Skeletal muscle satellite cell (primary cell): ENCODE data around the gene ECE2.

ENCODE experiments used
- H3K27me3 ChIP-seq: 2 replicates; pipeline ENCODE4 v1.7.0; 2013; ENCODE audit warnings: low read length; ENCODE audit not compliant: control insufficient read depth, insufficient read depth
- H3K36me3 ChIP-seq: 2 replicates; pipeline ENCODE4 v1.7.0; 2013; ENCODE audit warnings: mild to moderate bottlenecking, control low read depth, low read length; ENCODE audit not compliant: insufficient read depth
- H3K4me1 ChIP-seq: 2 replicates; pipeline ENCODE4 v1.7.0; 2013; ENCODE audit warnings: low read length; ENCODE audit not compliant: control insufficient read depth, insufficient read depth
- H3K4me2 ChIP-seq: 2 replicates; pipeline ENCODE4 v1.7.0; 2013; ENCODE audit warnings: mild to moderate bottlenecking, low read length
- H3K4me3 ChIP-seq: 2 replicates; pipeline ENCODE4 v1.7.0; 2013; ENCODE audit warnings: low read length
- H3K9ac ChIP-seq: 2 replicates; pipeline ENCODE4 v1.7.0; 2013; ENCODE audit warnings: mild to moderate bottlenecking, low read depth, low read length, moderate library complexity
- H3K9me3 ChIP-seq: replicated peaks from 2 replicates; pipeline ENCODE4 v1.7.0; 2013; ENCODE audit warnings: mild to moderate bottlenecking, control low read depth, low read length

The ECE2 gene

DNA sequence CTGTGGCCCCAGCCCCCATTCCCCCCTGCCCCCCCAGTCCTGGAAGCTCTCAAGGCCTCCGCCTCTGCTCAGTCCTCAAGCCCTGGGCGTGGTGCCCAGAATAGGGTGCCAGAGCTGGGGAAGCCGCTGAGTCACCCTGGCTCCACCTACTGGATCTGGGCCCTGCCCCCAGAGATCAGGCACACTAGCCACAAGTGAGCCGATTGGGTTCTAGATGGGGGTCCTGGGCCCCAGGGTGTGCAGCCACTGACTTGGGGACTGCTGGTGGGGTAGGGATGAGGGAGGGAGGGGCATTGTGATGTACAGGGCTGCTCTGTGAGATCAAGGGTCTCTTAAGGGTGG is 44.3 kb downstream of the ECE2 start:
- Histone ChIP-seq H3K27me3 (no peaks in the 10 kb centered on the region), H3K4me2 (peak overlapping the region; percentile 80), H3K9me3 (no peaks in the 10 kb centered on the region), H3K9ac (peak overlapping the region; percentile 67), H3K4me3 (peak overlapping the region; percentile 59), H3K36me3 (peaks cover 73% of the 10 kb centered on the region), H3K4me1 (peaks cover 40% of the 10 kb centered on the region)

DNA sequence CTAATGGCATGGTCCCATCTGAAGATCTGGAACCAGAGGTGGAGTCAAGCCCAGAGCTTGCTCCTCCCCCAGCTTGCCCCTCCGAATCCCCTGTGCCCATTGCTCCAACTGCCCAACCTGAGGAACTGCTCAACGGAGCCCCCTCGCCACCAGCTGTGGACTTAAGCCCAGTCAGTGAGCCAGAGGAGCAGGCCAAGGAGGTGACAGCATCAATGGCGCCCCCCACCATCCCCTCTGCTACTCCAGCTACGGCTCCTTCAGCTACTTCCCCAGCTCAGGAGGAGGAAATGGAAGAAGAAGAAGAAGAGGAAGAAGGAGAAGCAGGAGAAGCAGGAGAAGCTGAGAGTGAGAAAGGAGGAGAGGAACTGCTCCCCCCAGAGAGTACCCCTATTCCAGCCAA is 45.8 kb downstream of the ECE2 start:
- Histone ChIP-seq H3K36me3 (peaks cover 82% of the 10 kb centered on the region), H3K9me3 (no peaks in the 10 kb centered on the region), H3K27me3 (no peaks in the 10 kb centered on the region), H3K9ac (peak overlapping the region; percentile 18), H3K4me2 (no peak overlapping the region), H3K4me1 (peaks cover 35% of the 10 kb centered on the region), H3K4me3 (no peak overlapping the region)

- Histone ChIP-seq H3K36me3 (peaks cover 82% of the 10 kb centered on the region), H3K4me2 (no peak overlapping the region)
Observed at GRCh38 chr3:184322731-184323487, 47.1 kb downstream of the ECE2 start.

GRCh38 chr3:184323696-184324095 is 47.9 kb downstream of the ECE2 start:
- H3K4me3 ChIP-seq = no peak overlapping the region
- no peaks in the 10 kb centered on the region for H3K9me3 ChIP-seq
- H3K9ac ChIP-seq = no peak overlapping the region
- peaks cover 86% of the 10 kb centered on the region for H3K36me3 ChIP-seq
- no peak overlapping the region for H3K4me2 ChIP-seq
- no peaks in the 10 kb centered on the region for H3K27me3 ChIP-seq
- peaks cover 19% of the 10 kb centered on the region for H3K4me1 ChIP-seq

More at GRCh38 chr3:184322731-184323487, 47.1 kb downstream of the ECE2 start:
- Histone ChIP-seq H3K4me3 (no peak overlapping the region), H3K4me1 (peaks cover 23% of the 10 kb centered on the region), H3K9ac (no peak overlapping the region), H3K27me3 (no peaks in the 10 kb centered on the region), H3K9me3 (no peaks in the 10 kb centered on the region)

GRCh38 chr3:184325269-184325668 is 49.4 kb downstream of the ECE2 start:
- H3K4me1 ChIP-seq = peaks cover 6% of the 10 kb centered on the region
- H3K27me3 ChIP-seq = no peaks in the 10 kb centered on the region
- H3K9ac ChIP-seq = no peak overlapping the region
- no peaks in the 10 kb centered on the region for H3K9me3 ChIP-seq
- H3K4me2 ChIP-seq = no peak overlapping the region
- peaks cover 97% of the 10 kb centered on the region for H3K36me3 ChIP-seq
- no peak overlapping the region for H3K4me3 ChIP-seq

DNA sequence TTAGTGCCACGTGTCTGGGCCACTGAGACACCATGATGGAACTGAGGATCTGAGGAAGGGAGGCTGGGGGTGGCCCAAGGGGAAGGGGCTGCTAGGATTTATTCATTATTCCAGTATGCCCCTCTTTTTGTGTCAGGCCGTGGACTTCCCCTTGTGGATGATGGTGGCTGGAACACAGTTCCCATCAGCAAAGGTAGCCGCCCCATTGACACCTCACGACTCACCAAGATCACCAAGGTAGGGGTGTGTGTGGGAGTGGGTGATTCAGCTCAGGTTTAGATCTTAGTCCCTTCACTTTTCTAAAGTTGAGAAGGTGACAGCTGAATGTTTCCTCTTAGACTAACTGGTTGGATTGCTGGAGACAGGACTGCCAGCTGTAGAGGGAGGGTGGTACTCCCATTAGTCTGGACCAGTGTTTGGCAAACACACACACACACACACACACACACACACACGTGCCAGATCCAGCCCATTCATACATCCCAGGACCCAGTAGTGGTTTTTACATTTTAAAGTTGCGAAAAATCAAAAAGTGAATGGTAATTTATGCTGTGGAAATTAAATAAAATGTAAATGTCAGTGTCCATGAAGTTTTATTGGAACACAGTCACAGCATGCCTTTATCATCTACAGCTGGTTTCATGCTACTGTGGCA is 50.0 kb downstream of the ECE2 start:
- no peaks in the 10 kb centered on the region for H3K9me3 ChIP-seq
- no peaks in the 10 kb centered on the region for H3K27me3 ChIP-seq
- peaks cover under 1% of the 10 kb centered on the region for H3K4me1 ChIP-seq
- no peak overlapping the region for H3K4me2 ChIP-seq
- no peak overlapping the region for H3K9ac ChIP-seq
- peaks cover 95% of the 10 kb centered on the region for H3K36me3 ChIP-seq
- no peak overlapping the region for H3K4me3 ChIP-seq

DNA sequence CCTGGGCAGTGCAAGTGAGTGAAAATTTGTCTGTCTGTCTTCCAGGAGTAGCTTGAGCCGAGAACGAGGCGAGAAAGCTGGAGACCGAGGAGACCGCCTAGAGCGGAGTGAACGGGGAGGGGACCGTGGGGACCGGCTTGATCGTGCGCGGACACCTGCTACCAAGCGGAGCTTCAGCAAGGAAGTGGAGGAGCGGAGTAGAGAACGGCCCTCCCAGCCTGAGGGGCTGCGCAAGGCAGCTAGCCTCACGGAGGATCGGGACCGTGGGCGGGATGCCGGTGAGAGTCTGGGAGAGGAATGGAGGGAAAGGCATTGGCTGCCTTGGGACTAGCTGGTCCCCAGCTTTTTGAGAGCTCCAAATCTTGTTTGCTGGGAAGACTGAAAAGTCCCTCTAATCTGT is 51.3 kb downstream of the ECE2 start:
- Histone ChIP-seq H3K4me1 (peaks cover 13% of the 10 kb centered on the region), H3K4me3 (no peak overlapping the region), H3K9me3 (no peaks in the 10 kb centered on the region), H3K27me3 (no peaks in the 10 kb centered on the region), H3K4me2 (no peak overlapping the region), H3K9ac (no peak overlapping the region), H3K36me3 (peaks cover 95% of the 10 kb centered on the region)

DNA sequence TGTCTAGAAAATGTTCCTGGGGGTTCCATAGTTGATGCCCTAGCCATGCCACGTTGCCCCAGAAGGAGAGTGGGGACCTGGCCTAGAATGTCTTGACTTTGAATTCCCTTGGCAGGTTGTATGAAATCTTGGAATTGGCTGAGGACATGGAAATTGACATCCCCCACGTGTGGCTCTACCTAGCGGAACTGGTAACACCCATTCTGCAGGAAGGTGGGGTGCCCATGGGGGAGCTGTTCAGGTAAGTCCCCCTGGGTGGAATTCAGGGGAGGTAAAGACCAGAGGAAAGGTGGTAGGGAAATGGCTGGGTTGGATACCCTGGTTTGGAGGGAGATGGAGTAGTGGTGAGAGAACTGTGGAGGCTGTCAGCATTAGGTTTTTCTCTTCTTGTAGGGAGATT is 52.7 kb downstream of the ECE2 start:
- Histone ChIP-seq H3K4me1 (peaks cover 26% of the 10 kb centered on the region), H3K36me3 (peaks cover 94% of the 10 kb centered on the region)

DNA sequence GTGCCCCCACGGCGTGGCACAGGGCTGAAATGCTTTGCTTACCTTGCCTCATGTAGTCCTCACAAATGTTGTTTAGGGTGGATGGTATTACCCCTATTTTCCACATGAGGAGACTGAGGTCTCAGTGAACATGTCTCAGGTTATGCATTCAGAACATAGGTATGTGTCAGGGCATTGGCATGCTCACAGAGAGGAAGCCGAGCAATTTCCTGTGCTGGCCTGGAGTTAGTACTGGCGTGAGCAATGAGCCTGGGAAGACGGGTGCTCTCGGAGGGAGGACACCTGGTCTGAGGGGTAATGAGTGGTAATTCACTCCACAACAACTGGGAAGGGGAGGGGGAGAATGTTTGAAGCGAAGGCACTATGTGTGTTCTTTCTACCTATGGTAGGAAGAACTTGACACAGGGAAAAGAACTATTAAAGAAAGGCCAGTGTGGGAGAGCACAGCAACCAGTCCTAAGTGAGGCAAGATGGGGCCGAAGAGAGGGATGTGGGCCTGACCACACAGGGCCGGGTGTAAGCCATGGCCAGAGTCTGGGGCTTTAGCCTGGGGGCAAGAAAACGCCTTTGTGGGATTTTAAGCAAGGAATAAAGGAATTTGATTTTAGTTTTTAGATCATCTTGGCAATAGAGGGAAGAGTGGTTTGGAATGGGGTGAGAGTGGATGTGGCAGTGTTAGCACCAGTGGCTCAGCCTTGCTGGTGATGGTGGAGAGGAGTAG is 56.7 kb downstream of the ECE2 start:
- Histone ChIP-seq H3K4me3 (no peak overlapping the region), H3K4me1 (peaks cover 60% of the 10 kb centered on the region), H3K4me2 (peak overlapping the region; percentile 33), H3K9me3 (no peaks in the 10 kb centered on the region), H3K9ac (peak overlapping the region; percentile 19), H3K27me3 (no peaks in the 10 kb centered on the region), H3K36me3 (peaks cover 74% of the 10 kb centered on the region)

More for the DNA sequence above, 52.7 kb downstream of the ECE2 start:
- H3K4me2 ChIP-seq = no peak overlapping the region
- H3K4me3 ChIP-seq = no peak overlapping the region
- no peak overlapping the region for H3K9ac ChIP-seq
- H3K27me3 ChIP-seq = no peaks in the 10 kb centered on the region
- H3K9me3 ChIP-seq = no peaks in the 10 kb centered on the region

DNA sequence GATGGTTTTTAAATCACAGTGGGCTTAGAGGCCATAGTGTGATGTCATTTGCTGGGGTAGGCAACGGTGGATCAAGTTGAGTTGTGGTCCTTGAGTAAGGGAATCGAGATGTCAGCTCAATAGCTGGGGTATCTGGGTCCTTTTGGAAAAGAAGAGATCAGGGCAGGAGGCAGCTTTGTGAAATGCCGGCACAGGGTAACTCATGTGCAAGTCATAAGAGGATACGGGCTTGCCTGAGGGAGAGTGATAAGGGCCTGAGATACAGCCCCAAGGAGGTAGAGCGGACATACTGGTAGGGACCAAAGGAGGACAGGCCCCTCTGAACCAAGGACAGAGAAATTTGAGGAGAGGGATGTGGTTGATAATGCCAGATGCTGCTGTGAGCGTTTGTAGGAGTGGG is 57.4 kb downstream of the ECE2 start:
- H3K9ac ChIP-seq = peak overlapping the region; percentile 19
- H3K36me3 ChIP-seq = peaks cover 68% of the 10 kb centered on the region
- no peaks in the 10 kb centered on the region for H3K27me3 ChIP-seq
- peaks cover 67% of the 10 kb centered on the region for H3K4me1 ChIP-seq
- no peaks in the 10 kb centered on the region for H3K9me3 ChIP-seq
- no peak overlapping the region for H3K4me2 ChIP-seq
- no peak overlapping the region for H3K4me3 ChIP-seq

DNA sequence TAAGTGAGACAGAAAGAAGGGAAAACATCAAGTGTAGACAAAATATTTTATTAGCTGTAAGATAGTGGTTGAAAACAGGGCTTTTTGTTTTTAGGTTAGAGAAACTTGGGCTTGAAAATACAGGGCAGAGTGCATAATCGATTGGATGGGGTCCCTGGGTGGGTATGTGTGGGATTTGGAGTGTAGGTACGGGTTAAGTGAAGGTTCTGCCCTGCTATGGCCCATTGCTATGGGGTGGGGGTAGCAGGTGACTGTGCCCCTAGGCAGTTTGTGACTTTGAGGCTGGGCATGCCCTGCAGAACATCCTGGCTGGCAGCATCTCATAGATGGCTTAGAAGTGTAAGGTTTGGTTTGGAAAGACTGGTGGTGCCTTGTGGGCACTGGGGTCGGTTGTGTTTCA is 57.9 kb downstream of the ECE2 start:
- Histone ChIP-seq H3K27me3 (no peaks in the 10 kb centered on the region), H3K9ac (no peak overlapping the region), H3K36me3 (peaks cover 63% of the 10 kb centered on the region), H3K9me3 (no peaks in the 10 kb centered on the region), H3K4me2 (no peak overlapping the region), H3K4me1 (peaks cover 72% of the 10 kb centered on the region), H3K4me3 (no peak overlapping the region)
